DOHH2 (cell line): ENCODE data around the gene TYMP.

Experiments used
- H3F3A ChIP-seq: fragments of 200-600 bp; sonication (generic), shearing (Covaris generic); 2 replicates; pipeline ENCODE4 v1.6.0; 2016; ENCODE audit warnings: antibody characterized with exemption, mild to moderate bottlenecking; ENCODE audit not compliant: control insufficient read depth, insufficient read depth
- H3K27ac ChIP-seq: fragments of 200-600 bp; sonication (generic); 2 replicates; pipeline ENCODE4 v1.5.1; 2014; ENCODE audit warnings: low read depth, mild to moderate bottlenecking, low read length, moderate library complexity
- H3K27me3 ChIP-seq: fragments of 200-600 bp; sonication (generic); 2 replicates; pipeline ENCODE4 v1.6.1; 2014; ENCODE audit warnings: mild to moderate bottlenecking, low read length, mixed read lengths; ENCODE audit not compliant: control insufficient read depth
- H3K36me3 ChIP-seq: fragments of 200-600 bp; sonication (generic); 2 replicates; pipeline ENCODE4 v1.6.1; 2014; ENCODE audit warnings: mild to moderate bottlenecking, low read length, moderate library complexity, mixed read lengths; ENCODE audit not compliant: control insufficient read depth
- H3K4me1 ChIP-seq: fragments of 200-600 bp; sonication (generic); 2 replicates; pipeline ENCODE4 v1.6.1; 2014; ENCODE audit warnings: mild to moderate bottlenecking, low read length, mixed read lengths; ENCODE audit not compliant: control insufficient read depth
- H3K4me2 ChIP-seq: fragments of 200-600 bp; sonication (generic); 2 replicates; pipeline ENCODE4 v1.6.0; 2014; ENCODE audit warnings: mild to moderate bottlenecking, low read length, moderate library complexity
- H3K4me3 ChIP-seq: fragments of 200-600 bp; sonication (generic); 2 replicates; pipeline ENCODE4 v1.5.1; 2014; ENCODE audit warnings: mild to moderate bottlenecking, low read length, mixed read lengths
- H3K79me2 ChIP-seq: fragments of 200-600 bp; sonication (generic); 2 replicates; pipeline ENCODE4 v1.6.1; 2014; ENCODE audit warnings: mild to moderate bottlenecking, low read length, mixed read lengths; ENCODE audit not compliant: control insufficient read depth
- H3K9me2 ChIP-seq: fragments of 200-600 bp; sonication (generic); replicated peaks from 2 replicates; pipeline ENCODE4 v1.6.1; 2014; ENCODE audit warnings: mild to moderate bottlenecking, low read length, mixed read lengths; ENCODE audit not compliant: control insufficient read depth
- H3K9me3 ChIP-seq: fragments of 200-600 bp; sonication (generic); 2 replicates; pipeline ENCODE4 v1.6.1; 2014; ENCODE audit warnings: antibody characterized with exemption, low read length, mixed read lengths; ENCODE audit not compliant: control insufficient read depth, insufficient read depth
- H4K20me1 ChIP-seq: fragments of 200-600 bp; sonication (generic); 2 replicates; pipeline ENCODE4 v1.6.0; 2014; ENCODE audit warnings: low read depth, mild to moderate bottlenecking, antibody characterized with exemption, low read length, moderate library complexity; ENCODE audit not compliant: control insufficient read depth, insufficient read depth
- EZH2phosphoT487 ChIP-seq: fragments of 200-600 bp; sonication (generic); IDR thresholded peaks from 2 replicates; pipeline ENCODE4 v1.6.1; 2017; ENCODE audit warnings: borderline replicate concordance, mild to moderate bottlenecking, antibody characterized with exemption, low read length, moderate library complexity, mixed read lengths
- TF ChIP-seq, protein P1 (sequence below): fragments of 200-600 bp; sonication (generic); IDR thresholded peaks from one replicate; pipeline ENCODE4 v1.5.1; 2014; ENCODE audit warnings: antibody characterized with exemption, mild to moderate bottlenecking, low read depth, low read length; ENCODE audit not compliant: poor library complexity, severe bottlenecking

The TYMP gene

DNA sequence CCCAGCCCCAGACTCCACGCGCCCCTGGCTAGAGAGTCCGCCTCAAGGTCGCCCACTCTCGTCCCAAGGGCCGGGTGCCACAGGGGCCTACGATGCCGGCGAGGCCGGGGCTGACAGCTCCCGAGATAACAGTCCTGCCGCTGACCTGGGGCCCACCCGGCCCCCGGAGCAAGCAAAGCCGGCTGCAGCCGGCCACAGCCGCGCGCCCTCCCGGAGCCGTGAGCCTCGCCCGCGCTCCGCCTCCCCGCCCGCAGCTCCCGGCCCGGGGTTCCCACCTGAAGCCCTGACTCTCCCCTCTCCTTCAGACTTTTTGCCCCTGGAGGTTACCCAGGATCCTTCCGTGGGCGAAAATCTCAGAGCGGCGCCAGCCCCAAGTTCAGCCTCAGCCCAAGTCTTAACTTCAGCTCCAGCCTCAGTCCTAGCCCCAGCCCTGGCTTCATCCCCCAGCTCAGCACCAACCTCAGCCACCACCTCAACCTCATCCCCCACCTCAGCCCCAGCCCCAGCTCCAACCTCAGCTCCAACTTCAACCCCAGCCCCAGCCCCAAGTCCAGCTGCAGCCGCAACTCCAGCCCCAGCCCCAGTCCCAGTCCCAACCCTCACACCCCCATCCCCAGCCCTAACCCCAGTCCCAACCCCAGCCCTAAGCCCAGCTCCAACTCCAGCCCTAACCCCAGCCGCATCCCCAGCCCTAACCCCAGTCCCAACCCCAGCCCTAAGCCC is 17.6 kb upstream of the TYMP start:
- H3K4me2 ChIP-seq, result no peak overlapping the region
- no peak overlapping the region for H3K27ac ChIP-seq
- no peaks in the 10 kb centered on the region for H3K9me3 ChIP-seq
- no peaks in the 10 kb centered on the region for H3K9me2 ChIP-seq
- TF ChIP-seq EZH2phosphoT487, result no peak
- TF ChIP-seq, protein P1, sequence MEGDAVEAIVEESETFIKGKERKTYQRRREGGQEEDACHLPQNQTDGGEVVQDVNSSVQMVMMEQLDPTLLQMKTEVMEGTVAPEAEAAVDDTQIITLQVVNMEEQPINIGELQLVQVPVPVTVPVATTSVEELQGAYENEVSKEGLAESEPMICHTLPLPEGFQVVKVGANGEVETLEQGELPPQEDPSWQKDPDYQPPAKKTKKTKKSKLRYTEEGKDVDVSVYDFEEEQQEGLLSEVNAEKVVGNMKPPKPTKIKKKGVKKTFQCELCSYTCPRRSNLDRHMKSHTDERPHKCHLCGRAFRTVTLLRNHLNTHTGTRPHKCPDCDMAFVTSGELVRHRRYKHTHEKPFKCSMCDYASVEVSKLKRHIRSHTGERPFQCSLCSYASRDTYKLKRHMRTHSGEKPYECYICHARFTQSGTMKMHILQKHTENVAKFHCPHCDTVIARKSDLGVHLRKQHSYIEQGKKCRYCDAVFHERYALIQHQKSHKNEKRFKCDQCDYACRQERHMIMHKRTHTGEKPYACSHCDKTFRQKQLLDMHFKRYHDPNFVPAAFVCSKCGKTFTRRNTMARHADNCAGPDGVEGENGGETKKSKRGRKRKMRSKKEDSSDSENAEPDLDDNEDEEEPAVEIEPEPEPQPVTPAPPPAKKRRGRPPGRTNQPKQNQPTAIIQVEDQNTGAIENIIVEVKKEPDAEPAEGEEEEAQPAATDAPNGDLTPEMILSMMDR, result no peak
- no peaks in the 10 kb centered on the region for H3K36me3 ChIP-seq
- H3F3A ChIP-seq, result peaks cover 14% of the 10 kb centered on the region
- H3K4me1 ChIP-seq, result peaks cover 43% of the 10 kb centered on the region
- no peaks in the 10 kb centered on the region for H4K20me1 ChIP-seq
- no peaks in the 10 kb centered on the region for H3K79me2 ChIP-seq
- no peaks in the 10 kb centered on the region for H3K27me3 ChIP-seq
- H3K4me3 ChIP-seq, result no peak overlapping the region

DNA sequence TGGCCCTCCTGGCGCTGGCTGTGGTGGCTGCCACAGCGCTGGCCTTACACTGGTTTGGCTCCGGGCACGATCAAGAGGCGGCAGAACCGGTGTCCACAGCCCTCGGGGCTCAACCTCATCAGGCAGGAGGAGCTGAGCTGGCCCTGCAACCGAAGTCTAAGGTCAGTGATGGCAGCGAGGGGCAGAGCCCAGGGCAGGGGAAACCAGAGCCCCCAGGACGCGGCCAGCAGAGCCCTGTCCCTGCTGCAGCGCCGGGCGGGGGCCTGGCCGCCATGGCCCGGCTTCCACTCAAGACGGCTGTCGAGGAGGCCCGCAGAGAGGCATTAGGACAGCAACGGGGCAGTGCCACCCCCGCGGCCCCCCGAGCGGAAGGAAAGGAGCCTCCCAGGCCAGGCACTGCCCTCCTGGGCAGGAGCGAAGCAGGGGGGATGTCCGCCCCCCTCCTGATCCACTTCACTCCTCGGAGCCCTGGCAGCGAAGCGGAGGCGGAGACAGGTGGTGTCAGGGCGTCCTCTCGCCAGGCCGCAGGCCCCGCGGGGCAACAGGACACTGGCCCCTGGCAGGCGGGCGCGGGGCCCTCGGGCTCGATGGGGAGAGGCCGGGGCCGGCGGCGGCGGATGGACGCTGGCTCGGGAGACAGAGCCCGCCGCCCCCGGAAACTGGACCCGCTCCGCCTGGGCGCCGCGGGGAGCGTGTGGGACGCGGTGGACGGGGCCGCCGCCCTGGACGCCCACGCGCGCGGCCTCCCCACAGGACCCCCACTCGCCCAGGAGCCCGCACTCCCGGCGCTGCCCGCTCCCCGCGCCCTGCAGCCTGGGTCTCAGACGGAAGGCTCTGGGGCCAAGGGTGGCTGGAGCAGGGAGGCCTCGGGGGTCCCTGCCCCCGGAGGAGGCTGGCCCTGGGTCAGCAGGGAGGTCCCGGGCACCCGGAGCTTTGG is 16.8 kb upstream of the TYMP start:
- Histone ChIP-seq H3K4me3 (no peak overlapping the region), H3K36me3 (no peaks in the 10 kb centered on the region), H3K9me2 (no peaks in the 10 kb centered on the region), H3K4me2 (no peak overlapping the region), H4K20me1 (no peaks in the 10 kb centered on the region), H3F3A (peaks cover 20% of the 10 kb centered on the region), H3K4me1 (peaks cover 51% of the 10 kb centered on the region), H3K27ac (no peak overlapping the region), H3K27me3 (no peaks in the 10 kb centered on the region), H3K79me2 (no peaks in the 10 kb centered on the region), H3K9me3 (no peaks in the 10 kb centered on the region)
- no peak for TF ChIP-seq EZH2phosphoT487
- TF ChIP-seq, protein P1, result no peak

DNA sequence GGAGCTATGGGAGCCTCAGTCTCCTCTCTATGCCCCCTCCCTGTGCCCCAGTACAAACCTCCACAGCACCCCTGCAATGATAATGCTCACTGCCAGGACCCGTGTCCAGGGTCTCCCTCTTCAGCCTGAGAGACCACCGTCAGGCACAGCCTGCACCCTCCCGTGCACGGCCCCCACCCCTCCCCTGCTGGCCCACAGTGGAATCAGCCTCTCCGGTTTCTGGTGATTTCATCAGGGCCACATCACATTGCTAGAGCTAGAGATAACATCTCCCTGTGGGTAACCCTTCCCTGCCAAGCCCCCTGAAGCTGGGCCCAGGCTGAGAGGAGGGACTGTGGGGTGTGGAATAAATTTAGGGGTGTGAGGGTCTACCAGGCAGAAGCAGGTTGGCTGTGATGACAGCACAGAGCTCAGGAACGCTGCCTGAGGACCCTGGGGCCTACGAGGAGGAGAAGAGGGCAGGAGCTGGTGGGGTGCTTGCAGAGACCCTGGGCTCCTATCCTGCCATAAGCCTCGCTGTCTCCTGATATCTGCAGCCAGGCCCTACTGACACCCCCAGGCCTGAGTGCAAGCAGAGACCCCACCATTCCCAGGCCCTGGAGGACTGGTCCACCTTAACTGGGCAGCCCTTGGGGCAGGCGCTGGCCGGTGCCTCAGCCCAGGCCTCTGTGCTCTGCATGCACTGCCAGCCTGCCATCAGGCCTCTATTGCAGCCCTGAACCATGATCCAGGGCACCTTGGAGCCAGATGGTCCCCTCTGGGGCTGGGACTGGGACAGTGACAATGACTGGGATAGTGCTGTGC is 15.9 kb upstream of the TYMP start, which contains the start of gene KLHDC7B:
TSS of gene KLHDC7B (plus strand) at position 378 of the 804 bp plus-strand sequence. CDS start at position 723, 345 bp downstream.
- H3K27me3 ChIP-seq, result no peaks in the 10 kb centered on the region
- no peaks in the 10 kb centered on the region for H3K79me2 ChIP-seq
- H3K4me1 ChIP-seq, result peaks cover 60% of the 10 kb centered on the region
- H3K36me3 ChIP-seq, result no peaks in the 10 kb centered on the region
- H3K4me2 ChIP-seq, result no peak within 1 kb of the TSS; the same call in 1 of the 2 replicates
- peaks cover 23% of the 10 kb centered on the region for H3F3A ChIP-seq
- H3K9me2 ChIP-seq, result no peaks in the 10 kb centered on the region
- H3K4me3 ChIP-seq, result no peak within 1 kb of the TSS
- TF ChIP-seq, protein P1, result no peak
- no peak for TF ChIP-seq EZH2phosphoT487
- H4K20me1 ChIP-seq, result no peaks in the 10 kb centered on the region
- H3K9me3 ChIP-seq, result no peaks in the 10 kb centered on the region
- no peak within 1 kb of the TSS for H3K27ac ChIP-seq
